GM12878 (cell line): ENCODE measurements around the gene HLX. TPM values are rescaled to one million over a fixed set of nuclear protein-coding genes. Genes with fewer than 3 reads are reported as not detected.

Source experiments
- ATAC-seq: fragments of 200-7000 bp; cut with Tn5 transposase; 3 replicates; pipeline ENCODE4 v1.9.1; 2020; ENCODE audit warnings: mild to moderate bottlenecking, moderate library complexity
- BruUV-seq: library from RNA; stranded (reverse); fragments of 400-500 nt; replicated peaks from 2 replicates; lab custom pipeline; 2021; lab: Mats Ljungman, UMichigan
- CTCF ChIA-PET: fragments of 300-600 bp; sonication (Branson Sonifier 250); formaldehyde crosslinking; extraction: SDS; loops from one replicate; lab custom pipeline; 2021; ENCODE audit warnings: inconsistent platforms; lab: Yijun Ruan, JAX
- POLR2A ChIA-PET: fragments of 350-600 bp; formaldehyde crosslinking; extraction: SDS; loops from one replicate; lab custom pipeline; 2021; ENCODE audit warnings: inconsistent platforms; lab: Charles Lee
- RAD21 ChIA-PET: fragments of 300-600 bp; sonication (Branson Sonifier 250); formaldehyde crosslinking; loops from one replicate; lab custom pipeline; 2023; ENCODE audit warnings: antibody characterized with exemption; ENCODE audit not compliant: unreplicated experiment; lab: Charles Lee
- SMC1A ChIA-PET: fragments of 300-600 bp; sonication (Branson Sonifier 250); formaldehyde crosslinking; loops from one replicate; lab custom pipeline; 2023; ENCODE audit not compliant: unreplicated experiment, uncharacterized antibody; lab: Charles Lee
- DNase-seq: peaks from one replicate; pipeline ENCODE4 v3.0.0-alpha.2; 2011; ENCODE audit warnings: low read depth, low spot score
- FAIRE-seq: peaks from 3 replicates; lab custom pipeline; 2011; peaks lifted over from hg19 to GRCh38; lab: Jason Lieb, UNC
- H2AFZ ChIP-seq: 2 replicates; pipeline ENCODE4 v1.6.0; 2011; ENCODE audit warnings: low read depth, low read length, control low read depth; ENCODE audit not compliant: control insufficient read depth
- H3K27ac ChIP-seq: 2 replicates; pipeline ENCODE4 v1.5.1; 2011; ENCODE audit warnings: control low read depth; ENCODE audit not compliant: control insufficient read depth, insufficient read depth
- H3K27me3 ChIP-seq, 2 experiments: replicated peaks in 1 of 2; 2 replicates each; pipeline versions ENCODE4 v1.6.0 to v1.6.1; 2011; ENCODE audit warnings: low read length in 1 of 2; ENCODE audit not compliant: control insufficient read depth in 2 of 2, insufficient read depth in 2 of 2
- H3K36me3 ChIP-seq, 2 experiments: 2 replicates each; pipeline ENCODE4 v1.5.1; 2011; ENCODE audit warnings: low read length in 1 of 2; ENCODE audit not compliant: control insufficient read depth in 2 of 2, insufficient read depth in 2 of 2
- H3K4me1 ChIP-seq: 2 replicates; pipeline ENCODE4 v1.6.1; 2011; ENCODE audit warnings: mild to moderate bottlenecking, low read length, moderate library complexity, mixed read lengths; ENCODE audit not compliant: control insufficient read depth, insufficient read depth
- H3K4me2 ChIP-seq: 2 replicates; pipeline ENCODE4 v1.6.0; 2011; ENCODE audit warnings: control low read depth; ENCODE audit not compliant: control insufficient read depth, insufficient read depth
- H3K4me3 ChIP-seq: fragments of 200-600 bp; sonication (generic); 2 replicates; pipeline ENCODE4 v1.5.1; 2016
- H3K79me2 ChIP-seq: 2 replicates; pipeline ENCODE4 v1.6.0; 2011; ENCODE audit warnings: low read length; ENCODE audit not compliant: control insufficient read depth, insufficient read depth
- H3K9ac ChIP-seq: 2 replicates; pipeline ENCODE4 v1.8.0; 2011; ENCODE audit warnings: low read length, control low read depth, mixed read lengths; ENCODE audit not compliant: control insufficient read depth, insufficient read depth
- H3K9me3 ChIP-seq: replicated peaks from 3 replicates; pipeline ENCODE4 v1.5.1; 2011; ENCODE audit warnings: mild to moderate bottlenecking, low read length; ENCODE audit not compliant: control insufficient read depth, insufficient read depth
- H4K20me1 ChIP-seq: 2 replicates; pipeline ENCODE4 v1.6.0; 2011; ENCODE audit not compliant: control insufficient read depth, insufficient read depth
- ASH2L ChIP-seq: fragments of 300-600, 200-600 bp; sonication (generic); IDR thresholded peaks from 2 replicates; pipeline ENCODE4 v1.6.1; 2017; ENCODE audit warnings: low read depth, mild to moderate bottlenecking, borderline replicate concordance
- BCL3 ChIP-seq: IDR thresholded peaks from 2 replicates; pipeline ENCODE4 v1.6.1; 2011; ENCODE audit warnings: borderline replicate concordance, low read depth, mild to moderate bottlenecking, moderate library complexity, low read length; ENCODE audit not compliant: insufficient read depth, poor library complexity, severe bottlenecking
- CEBPZ ChIP-seq: fragments of 150-350 bp; IDR thresholded peaks from 2 replicates; pipeline ENCODE4 v1.6.1; 2016; ENCODE audit warnings: low read depth, low read length
- CREB1 ChIP-seq: IDR thresholded peaks from 2 replicates; pipeline ENCODE4 v1.6.1; 2012; ENCODE audit warnings: low read depth, mild to moderate bottlenecking, inconsistent platforms
- EZH2 ChIP-seq: IDR thresholded peaks from 2 replicates; pipeline ENCODE4 v1.6.1; 2012; ENCODE audit warnings: low read depth, mild to moderate bottlenecking, control low read depth, inconsistent platforms, low read length, borderline replicate concordance; ENCODE audit not compliant: control insufficient read depth
- JUNB ChIP-seq: IDR thresholded peaks from 2 replicates; pipeline ENCODE4 v1.6.1; 2016; ENCODE audit warnings: antibody characterized with exemption, mild to moderate bottlenecking
- MTA2 ChIP-seq: fragments of 450-650 bp; IDR thresholded peaks from 2 replicates; pipeline ENCODE4 v1.6.1; 2016; ENCODE audit warnings: low read depth, mild to moderate bottlenecking, moderate library complexity
- POLR2A ChIP-seq: IDR thresholded peaks from 2 replicates; pipeline ENCODE4 v1.6.1; 2011; ENCODE audit warnings: low read depth, mild to moderate bottlenecking, low read length
- SREBF2 ChIP-seq: IDR thresholded peaks from 2 replicates; pipeline ENCODE4 v1.6.1; 2012; ENCODE audit warnings: mild to moderate bottlenecking, low read length
- TAF1 ChIP-seq: IDR thresholded peaks from 2 replicates; pipeline ENCODE4 v1.6.1; 2011; ENCODE audit warnings: mild to moderate bottlenecking, low read depth, low read length, borderline replicate concordance
- ZNF592 ChIP-seq: fragments of 450-650 bp; IDR thresholded peaks from 2 replicates; pipeline ENCODE4 v1.6.1; 2017; ENCODE audit warnings: mild to moderate bottlenecking, moderate library complexity
- WGBS: methylation state at CpG from one replicate; pipeline ENCODE4 v1.1.6; 2016; ENCODE audit warnings: low lambda C conversion rate; ENCODE audit not compliant: insufficient replicate concordance, insufficient coverage; ENCODE audit errors: missing lambda C conversion rate; 5-methylcytosine and 5-hydroxymethylcytosine counted together
- in situ Hi-C: fragments of 300-500 bp; cut with MboI; formaldehyde crosslinking; loops from 9 replicates; pipeline ENCODE4 v1.14.3; 2018; ENCODE audit warnings: mixed read lengths
- intact Hi-C: fragments of 100-400 bp; cut with micrococcal nuclease; formaldehyde crosslinking; loops from one replicate; pipeline ENCODE4 v1.14.2; 2022; ENCODE audit not compliant: unreplicated experiment
- polyA plus RNA-seq, 11 experiments: library from polyadenylated mRNA; depleted of rRNA in 4 of 11; unstranded in 6 of 11; stranded (reverse) in 5 of 11; fragments of >200 nt; fragmentation: Nextera tagmentation in 4 of 11; fragmentation: Illumina TruSeq in 1 of 11; extraction: Ambion mirVana in 4 of 11; extraction: Trizol in 1 of 11; gene quantifications; 1 replicate in 1 of 11; 2 replicates in 10 of 11; pipeline versions ENCODE4 v1.2.1 to v1.2.3, GENCODE V29; 2011 to 2016; ENCODE audit warnings: inconsistent platforms in 2 of 11, missing spikeins in 2 of 11, low read depth in 1 of 11
- total RNA-seq, 4 experiments: library from RNA; depleted of rRNA in 3 of 4; stranded (reverse); fragments of >200 nt in 3 of 4; fragmentation: Illumina TruSeq in 1 of 4; extraction: Trizol in 1 of 4; gene quantifications; 2 replicates each; pipeline versions ENCODE4 v1.2.1 to v1.2.3, GENCODE V29; 2013 to 2021

Gene HLX
- total and polyA plus RNA-seq, 10 of the 15 experiments (the other 5 are each of a cell fraction or from before 2014, with no cell fraction given) = 0.11 to 2.3 (median 1.1) TPM

- ChIA-PET CTCF (interaction anchor here (0.7 to 8.2 kb wide), 21 partner anchors 10 to 1580 kb away, joined by 3 to 142 read pairs (median 3); no protein-coding TSS in a partner anchor), SMC1A (interaction anchor here (0.9 to 8.1 kb wide), 17 partner anchors 9 to 564 kb away, joined by 3 to 94 read pairs (median 5); no protein-coding TSS in a partner anchor), RAD21 (interaction anchor here (1.0 to 3.1 kb wide), 10 partner anchors 33 to 1295 kb away, joined by 3 to 44 read pairs (median 6); no protein-coding TSS in a partner anchor), POLR2A (no interaction called here)
- H2AFZ ChIP-seq = no peak overlapping the region
- no peaks in the 10 kb centered on the region for H3K36me3 ChIP-seq
- no peaks in the 10 kb centered on the region for H4K20me1 ChIP-seq
- H3K9ac ChIP-seq = no peak overlapping the region
- peaks cover 0 to 4% of the 10 kb centered on the region in 2 experiments; a peak in 2 of 4 replicates for H3K27me3 ChIP-seq
- peaks cover 15% of the 10 kb centered on the region for H3K4me1 ChIP-seq
- H3K9me3 ChIP-seq = no peaks in the 10 kb centered on the region
- DNase-seq = no peak
- H3K79me2 ChIP-seq = no peaks in the 10 kb centered on the region
- no peak for FAIRE-seq
- no peak overlapping the region for H3K4me2 ChIP-seq
- H3K4me3 ChIP-seq = no peak overlapping the region
- in situ Hi-C loops = loop anchor here (5.0 kb wide), 1 partner anchor 562 kb away; no protein-coding TSS in a partner anchor
- intact Hi-C loops = loop anchor here (2.0 to 10.0 kb wide), 4 partner anchors 388 to 1580 kb away; no protein-coding TSS in a partner anchor
- ATAC-seq = no peak
- BruUV-seq = no TSS peak
- TF ChIP-seq SREBF2 (no peak), CREB1 (no peak), POLR2A (no peak), JUNB (no peak), CEBPZ (no peak), EZH2 (no peak), MTA2 (no peak), ASH2L (no peak), ZNF592 (no peak), BCL3 (no peak), TAF1 (no peak)
- H3K27ac ChIP-seq = no peak overlapping the region
- 0% methylated on average over 1 of the region's 1 CpG for WGBS
Observed at GRCh38 chr1:220875260-220875659, 4.0 kb upstream of the HLX start.
